CD4-positive, alpha-beta memory T cell (primary cell): ENCODE results near the gene CFAP54. TPM values are rescaled to one million over a fixed set of nuclear protein-coding genes. Genes with fewer than 3 reads are reported as not detected.

Source experiments
- CTCF ChIA-PET: fragments of 350-600 bp; sonication (Branson Sonifier 250); formaldehyde crosslinking; loops from one replicate; lab custom pipeline; 2021; ENCODE audit warnings: inconsistent platforms; ENCODE audit not compliant: partially characterized antibody; lab: Charles Lee
- POLR2A ChIA-PET: fragments of 350-600 bp; sonication (Branson Sonifier 250); formaldehyde crosslinking; loops from one replicate; lab custom pipeline; 2021; ENCODE audit not compliant: partially characterized antibody; lab: Charles Lee
- DNase-seq, 5 donors: peaks; one replicate each; pipeline versions ENCODE4 v3.0.0 to v3.0.0-alpha.2; 2020 to 2022; ENCODE audit warnings: mixed read lengths in 1 of 5
- H3K27ac ChIP-seq: one replicate; pipeline ENCODE4 v1.7.0; 2013; ENCODE audit warnings: low read depth, low read length
- H3K27me3 ChIP-seq: 2 replicates; pipeline ENCODE4 v1.7.0; 2013; ENCODE audit warnings: mild to moderate bottlenecking, low read length, moderate library complexity; ENCODE audit not compliant: insufficient read depth
- H3K36me3 ChIP-seq: 2 replicates; pipeline ENCODE4 v1.7.0; 2013; ENCODE audit warnings: mild to moderate bottlenecking, low read length, moderate library complexity; ENCODE audit not compliant: insufficient read depth
- H3K4me1 ChIP-seq: 2 replicates; pipeline ENCODE4 v1.7.0; 2013; ENCODE audit warnings: mild to moderate bottlenecking, low read length, moderate library complexity; ENCODE audit not compliant: insufficient read depth
- H3K4me3 ChIP-seq, 2 donors: one replicate each; pipeline ENCODE4 v1.7.0; 2013; ENCODE audit warnings: low read length in 2 of 2, mild to moderate bottlenecking in 1 of 2
- H3K9me3 ChIP-seq, 2 donors: one replicate each; pipeline ENCODE4 v1.7.0; 2013; ENCODE audit warnings: low read length in 2 of 2, control low read depth in 1 of 2; ENCODE audit not compliant: control insufficient read depth in 1 of 2
- H3K27ac Mint-ChIP-seq, 7 donors: one replicate each; pipeline ENCODE4 v1.8.0; 2020 to 2021; ENCODE audit warnings: mixed read lengths in 7 of 7, mild to moderate bottlenecking in 6 of 7, inconsistent platforms in 3 of 7, moderate library complexity in 3 of 7
- H3K27me3 Mint-ChIP-seq, 2 donors: one replicate each; pipeline ENCODE4 v1.8.0; 2020 to 2021; ENCODE audit warnings: mixed read lengths in 2 of 2
- H3K36me3 Mint-ChIP-seq, 2 donors: one replicate each; pipeline ENCODE4 v1.8.0; 2020 to 2021; ENCODE audit warnings: mixed read lengths in 2 of 2, inconsistent platforms in 1 of 2, mild to moderate bottlenecking in 1 of 2
- H3K4me1 Mint-ChIP-seq, 4 donors: one replicate each; pipeline ENCODE4 v1.8.0; 2020 to 2021; ENCODE audit warnings: mixed read lengths in 4 of 4, mild to moderate bottlenecking in 1 of 4
- H3K4me3 Mint-ChIP-seq, 8 donors: one replicate each; pipeline ENCODE4 v1.8.0; 2020 to 2021; ENCODE audit warnings: mixed read lengths in 8 of 8, mild to moderate bottlenecking in 7 of 8, moderate library complexity in 6 of 8, inconsistent platforms in 3 of 8
- H3K9me3 Mint-ChIP-seq, 8 donors: one replicate each; pipeline ENCODE4 v1.8.0; 2020 to 2021; ENCODE audit warnings: mixed read lengths in 8 of 8, mild to moderate bottlenecking in 5 of 8, inconsistent platforms in 3 of 8, moderate library complexity in 1 of 8
- intact Hi-C: fragments of 100-400 bp; cut with micrococcal nuclease; formaldehyde crosslinking; loops from one replicate; pipeline ENCODE4 v1.15.1; 2023
- polyA plus RNA-seq, 2 donors: library from polyadenylated mRNA; unstranded; fragments of 300-500 nt; fragmentation: Illumina TruSeq; gene quantifications; one replicate each; pipeline ENCODE4 v1.2.3, GENCODE V29; 2021
- total RNA-seq, 2 experiments: library from RNA; stranded (reverse); gene quantifications; one replicate each; pipeline ENCODE4 v1.2.3, GENCODE V29; 2021

Gene CFAP54, protein sequence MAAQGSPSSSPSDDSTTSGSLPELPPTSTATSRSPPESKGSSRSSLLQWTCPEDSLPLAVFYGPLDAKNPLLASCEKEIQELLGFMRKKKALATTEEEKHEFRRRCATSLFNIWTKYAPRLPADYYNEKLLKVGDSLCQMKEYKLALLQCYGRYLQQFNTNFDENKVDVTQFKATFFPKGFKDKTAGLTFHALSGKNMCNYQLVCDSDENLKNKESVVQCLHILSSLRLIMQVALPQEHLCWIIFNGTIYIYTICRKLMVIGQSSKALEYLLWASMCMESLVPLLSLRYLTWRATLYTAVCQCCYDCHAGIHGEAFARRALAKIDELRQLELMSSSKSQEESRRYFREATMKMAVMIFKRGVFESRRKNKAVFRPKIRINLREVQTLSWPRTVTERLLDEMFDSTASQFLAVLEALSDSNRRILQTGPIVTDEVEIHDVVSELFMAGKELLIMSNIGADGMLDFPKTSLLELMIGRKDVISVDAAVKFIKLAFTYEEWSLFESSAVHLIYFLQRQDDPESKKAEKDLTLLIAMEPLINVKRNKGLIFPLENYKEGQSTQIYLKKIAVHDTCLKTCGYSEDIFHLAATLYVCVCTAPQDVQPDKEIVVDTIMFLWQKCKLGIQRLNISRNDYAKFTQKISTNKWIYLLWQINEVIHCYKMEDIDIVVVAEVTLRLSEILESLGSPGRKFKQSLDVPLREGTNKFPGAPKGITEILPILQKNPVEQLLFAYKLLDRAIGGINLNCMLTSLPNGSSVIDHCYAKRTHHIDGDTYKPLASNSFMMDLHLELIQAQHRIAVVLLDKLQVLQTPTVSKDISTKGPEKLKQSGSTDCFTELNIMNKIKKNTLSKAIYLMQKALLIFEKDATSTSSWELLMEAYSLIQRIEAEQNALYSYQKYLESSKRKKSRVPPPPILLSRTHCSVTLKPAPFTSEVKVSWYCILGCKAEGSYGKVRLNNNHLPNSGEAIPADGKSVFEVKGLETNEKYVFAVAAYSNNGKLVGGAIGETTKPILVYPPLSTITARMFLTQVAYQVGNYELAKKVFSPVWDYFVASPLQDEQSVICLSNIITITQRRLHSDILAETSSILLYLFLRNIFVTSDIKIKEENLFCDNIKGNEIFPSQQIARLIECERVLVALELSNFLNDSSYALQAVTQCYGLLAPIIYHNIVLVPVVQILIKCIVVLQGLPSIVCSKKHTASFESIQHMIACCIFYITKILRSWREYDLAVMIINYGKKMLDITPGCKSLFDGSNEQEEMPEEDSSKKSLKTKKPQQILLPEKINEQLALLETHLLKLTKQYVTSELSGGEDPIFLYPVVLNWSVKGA (N-terminal part only)
- total RNA-seq (1 to 10 TPM in 1 of 2 experiments, under 1 TPM in 1; 0.73 to 1.1 TPM), polyA plus RNA-seq (under 1 TPM; 0.37 to 0.65 TPM)

DNA sequence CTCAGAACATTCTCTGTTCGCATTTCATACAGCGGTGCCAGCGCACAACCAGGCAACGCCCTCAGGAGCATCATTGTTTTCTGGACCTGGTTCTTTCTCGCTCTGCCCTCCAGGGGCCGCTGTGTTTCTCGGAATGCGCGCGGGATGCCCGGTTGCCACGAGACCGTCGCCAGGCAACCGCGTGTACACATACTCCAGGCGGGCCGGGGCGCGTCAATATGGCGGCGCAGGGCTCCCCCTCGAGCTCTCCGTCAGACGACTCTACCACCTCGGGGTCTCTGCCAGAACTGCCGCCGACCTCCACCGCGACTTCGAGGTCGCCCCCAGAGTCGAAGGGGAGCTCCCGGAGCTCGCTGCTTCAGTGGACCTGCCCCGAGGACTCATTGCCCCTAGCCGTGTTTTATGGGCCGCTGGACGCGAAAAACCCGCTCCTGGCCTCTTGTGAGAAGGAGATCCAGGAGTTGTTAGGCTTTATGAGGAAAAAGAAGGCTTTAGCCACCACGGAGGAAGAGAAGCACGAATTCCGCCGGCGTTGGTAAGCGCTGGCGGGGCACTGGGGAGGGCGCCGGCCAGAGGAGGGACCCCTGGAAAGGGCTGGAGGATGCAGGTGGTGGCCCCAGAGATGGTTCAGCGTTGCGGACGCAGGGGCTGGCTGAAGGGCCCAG is at the start of gene CFAP54:
CFAP54 (plus strand) TSS at position 186 of the 665 bp plus-strand sequence; CDS start at position 219, 33 bp downstream.
- peak; percentile 94 to 96 (median 95) for DNase-seq
- POLR2A ChIA-PET = interaction anchor here (0.5 to 6.2 kb wide), 10 partner anchors 13 to 417 kb away, joined by 3 to 38 read pairs (median 4); partner anchors contain the start of gene CDK17
- CTCF ChIA-PET = interaction anchor here (0.6 to 10.4 kb wide), 27 partner anchors 8 to 490 kb away, joined by 3 to 180 read pairs (median 4); partner anchors contain the start of gene CDK17
- H3K36me3 ChIP-seq = no peaks in the 10 kb centered on the region
- peaks cover 22% of the 10 kb centered on the region for H3K4me1 ChIP-seq
- H3K9me3 ChIP-seq = no peaks in the 10 kb centered on the region
- intact Hi-C loops = loop anchor here (1.0 to 5.0 kb wide), 8 partner anchors 12 to 455 kb away; partner anchors contain the start of gene LTA4H
- peak within 1 kb of the TSS; percentile 62 for H3K27ac ChIP-seq
- H3K4me3 Mint-ChIP-seq = peak within 1 kb of the TSS; percentile 84 to 93 (median 92)
- no peaks in the 10 kb centered on the region for H3K27me3 Mint-ChIP-seq
- peaks cover 0 to 3% (median 0%) of the 10 kb centered on the region in 8 donors for H3K9me3 Mint-ChIP-seq
- peak within 1 kb of the TSS; percentile 86 to 98 (median 97) for H3K27ac Mint-ChIP-seq
- peaks cover 19 to 31% (median 23%) of the 10 kb centered on the region in 4 donors for H3K4me1 Mint-ChIP-seq
- peak within 1 kb of the TSS; percentile 64 to 84 for H3K4me3 ChIP-seq
- H3K36me3 Mint-ChIP-seq = peaks cover 0 to 2% of the 10 kb centered on the region in 2 donors
- H3K27me3 ChIP-seq = no peaks in the 10 kb centered on the region

DNA sequence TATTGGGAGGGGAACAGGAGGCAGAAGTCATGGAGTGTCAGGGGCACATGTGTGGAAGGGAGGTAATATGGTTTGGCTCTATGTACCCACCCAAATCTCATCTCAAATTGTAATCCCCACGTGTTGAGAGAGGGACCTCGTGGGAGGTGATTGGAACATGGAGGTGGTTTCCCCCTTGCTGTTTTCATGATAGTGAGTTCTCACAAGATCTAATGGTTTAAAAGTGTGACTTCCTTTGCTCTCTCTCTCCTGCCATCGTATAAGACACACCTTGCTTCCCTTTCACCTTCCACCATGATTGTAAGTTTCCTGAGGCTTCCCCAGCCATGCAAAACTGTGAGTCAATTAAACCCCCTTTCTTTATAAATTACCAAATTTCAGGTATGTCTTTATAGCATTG is 47.6 kb upstream of the CFAP54 start:
- peak overlapping the region in 2 of 8 donors; percentile 13 to 46 for H3K4me3 Mint-ChIP-seq
- peaks cover 29% of the 10 kb centered on the region for H3K4me1 ChIP-seq
- H3K27me3 Mint-ChIP-seq = no peaks in the 10 kb centered on the region
- peaks cover 25 to 50% (median 41%) of the 10 kb centered on the region in 4 donors for H3K4me1 Mint-ChIP-seq
- H3K27ac Mint-ChIP-seq = peak overlapping the region; percentile 48 to 91 (median 74)
- H3K36me3 ChIP-seq = no peaks in the 10 kb centered on the region
- no peaks in the 10 kb centered on the region for H3K27me3 ChIP-seq
- intact Hi-C loops = no loop called here
- H3K4me3 ChIP-seq = no peak overlapping the region
- no peak overlapping the region for H3K27ac ChIP-seq
- no peaks in the 10 kb centered on the region for H3K36me3 Mint-ChIP-seq
- ChIA-PET POLR2A (no interaction called here), CTCF (interaction anchor here (1.0 kb wide), 1 partner anchor 13 kb away, joined by 5 read pairs; no protein-coding TSS in a partner anchor)
- H3K9me3 ChIP-seq = no peaks in the 10 kb centered on the region
- H3K9me3 Mint-ChIP-seq = no peaks in the 10 kb centered on the region
- DNase-seq = peak; percentile 27 to 45 (median 33)

DNA sequence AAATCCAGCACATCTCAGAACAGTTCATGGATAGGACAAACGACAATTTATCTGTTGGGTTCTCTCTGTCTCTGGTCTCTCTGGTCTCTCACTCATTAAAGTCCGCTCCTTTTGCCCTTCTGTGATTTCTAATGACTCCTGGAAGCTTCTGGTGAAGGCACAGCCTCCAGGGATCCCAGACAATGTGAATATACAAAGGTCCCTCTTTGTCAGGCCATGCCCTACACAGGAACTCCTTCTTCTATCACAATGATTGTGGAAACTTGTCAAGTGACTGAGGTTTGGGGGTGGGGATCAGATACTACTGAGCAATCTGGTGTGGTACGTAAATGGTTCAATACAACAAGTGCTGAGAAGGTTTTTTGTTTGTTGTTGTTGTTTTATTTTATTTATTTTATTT is 46.5 kb upstream of the CFAP54 start:
- no peaks in the 10 kb centered on the region for H3K27me3 Mint-ChIP-seq
- CTCF ChIA-PET = interaction anchor here (1.0 kb wide), 1 partner anchor 12 kb away, joined by 5 read pairs; no protein-coding TSS in a partner anchor
- intact Hi-C loops = no loop called here

DNA sequence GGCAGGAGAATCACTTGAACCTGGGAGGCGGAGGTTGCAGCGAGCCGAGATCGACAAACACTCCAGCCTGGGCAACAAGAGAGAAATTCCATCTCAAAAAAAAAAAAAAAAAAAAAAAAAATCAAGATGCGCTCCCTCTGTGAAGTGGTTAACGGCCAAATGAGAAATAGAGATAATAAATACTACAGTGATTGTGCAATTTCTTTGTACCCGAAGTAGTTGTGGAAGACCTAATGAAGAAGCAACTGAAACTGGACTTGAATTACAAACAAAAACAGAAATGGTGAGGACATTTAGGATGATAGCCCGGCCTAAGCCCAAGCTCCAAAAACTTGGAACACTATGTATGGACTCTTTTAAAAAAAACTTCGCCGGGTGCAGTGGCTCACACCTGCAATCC is 45.0 kb upstream of the CFAP54 start:
- ChIA-PET POLR2A (interaction anchor here (2.2 to 3.2 kb wide), 3 partner anchors 8 to 52 kb away, joined by 6 to 14 read pairs (median 13); no protein-coding TSS in a partner anchor), CTCF (interaction anchor here (3.6 to 3.8 kb wide), 2 partner anchors 10 to 44 kb away, joined by 17 to 34 read pairs; partner anchors contain the start of gene CDK17)
- Histone ChIP-seq H3K27ac (no peak overlapping the region), H3K4me1 (peaks cover 36% of the 10 kb centered on the region), H3K9me3 (no peaks in the 10 kb centered on the region), H3K27me3 (no peaks in the 10 kb centered on the region), H3K4me3 (no peak overlapping the region), H3K36me3 (no peaks in the 10 kb centered on the region)
- Mint-ChIP-seq H3K36me3 (no peaks in the 10 kb centered on the region), H3K4me3 (no peak overlapping the region), H3K27ac (peak overlapping the region; percentile 84 to 99 (median 96)), H3K27me3 (no peaks in the 10 kb centered on the region), H3K9me3 (no peaks in the 10 kb centered on the region), H3K4me1 (peaks cover 27 to 52% (median 39%) of the 10 kb centered on the region in 4 donors)
- intact Hi-C loops = loop anchor here (2.0 kb wide), 1 partner anchor 410 kb away; the partner anchor contains the start of gene LTA4H
- DNase-seq = no peak

More for the DNA sequence above, 46.5 kb upstream of the CFAP54 start:
- Mint-ChIP-seq H3K27ac (peak overlapping the region in 5 of 7 donors; percentile 46 to 90 (median 62)), H3K4me3 (no peak overlapping the region), H3K9me3 (no peaks in the 10 kb centered on the region), H3K4me1 (peaks cover 24 to 52% (median 39%) of the 10 kb centered on the region in 4 donors), H3K36me3 (no peaks in the 10 kb centered on the region)
- POLR2A ChIA-PET = no interaction called here
- no peak overlapping the region for H3K27ac ChIP-seq
- peaks cover 36% of the 10 kb centered on the region for H3K4me1 ChIP-seq
- no peak for DNase-seq
- H3K27me3 ChIP-seq = no peaks in the 10 kb centered on the region
- no peaks in the 10 kb centered on the region for H3K36me3 ChIP-seq
- H3K4me3 ChIP-seq = no peak overlapping the region
- H3K9me3 ChIP-seq = no peaks in the 10 kb centered on the region

DNA sequence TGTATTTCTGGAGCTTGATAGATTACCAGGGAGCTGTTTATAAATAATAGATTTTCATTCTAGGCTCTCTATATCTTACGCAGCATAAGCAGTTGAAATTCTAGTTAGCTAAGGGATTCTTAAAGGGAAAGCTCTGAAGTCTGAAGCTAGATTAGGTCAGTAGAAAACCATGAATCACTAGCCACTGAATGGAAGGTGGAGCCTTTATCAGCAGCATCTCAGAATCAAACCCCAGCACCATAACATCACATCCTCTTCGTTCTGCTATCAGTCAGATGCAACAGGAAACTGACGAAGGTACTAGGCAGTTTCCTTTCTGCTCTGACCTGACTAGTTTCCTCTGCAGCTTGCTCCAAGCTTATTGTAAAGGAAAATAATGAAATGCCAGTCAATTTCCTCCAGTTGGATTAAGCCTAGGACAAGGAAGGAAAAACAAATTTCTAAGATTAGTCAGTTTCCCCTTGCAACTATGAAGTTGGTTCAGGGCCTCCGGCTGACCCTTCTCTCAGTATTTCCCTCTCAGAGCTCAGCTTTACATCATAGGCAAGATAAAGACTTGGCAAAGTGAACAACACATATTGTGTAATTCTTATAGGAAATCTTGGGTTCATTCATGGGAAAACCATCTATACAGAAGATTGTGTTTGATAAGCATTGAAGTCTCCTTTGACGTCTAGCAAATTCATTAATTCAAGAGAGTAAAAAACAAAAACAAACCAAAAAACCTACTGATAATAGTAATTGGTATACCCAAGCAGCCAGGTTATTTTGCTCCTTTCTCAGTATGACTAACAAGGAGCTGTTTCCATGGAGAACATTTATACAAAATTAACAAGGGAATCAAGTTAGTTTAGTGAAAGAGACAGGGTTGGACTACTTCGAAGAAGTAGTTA is 43.4 kb upstream of the CFAP54 start:
- Histone ChIP-seq H3K36me3 (no peaks in the 10 kb centered on the region), H3K4me1 (peaks cover 36% of the 10 kb centered on the region), H3K4me3 (no peak overlapping the region), H3K9me3 (no peaks in the 10 kb centered on the region), H3K27ac (peak overlapping the region; percentile 92), H3K27me3 (no peaks in the 10 kb centered on the region)
- intact Hi-C loops = loop anchor here (1.0 to 5.0 kb wide), 6 partner anchors 12 to 411 kb away; partner anchors contain the start of genes CFAP54 and LTA4H
- H3K4me1 Mint-ChIP-seq = peaks cover 27 to 52% (median 36%) of the 10 kb centered on the region in 4 donors
- no peaks in the 10 kb centered on the region for H3K36me3 Mint-ChIP-seq
- peak overlapping the region in 7 of 8 donors; percentile 31 to 72 (median 67) for H3K4me3 Mint-ChIP-seq
- H3K27me3 Mint-ChIP-seq = no peaks in the 10 kb centered on the region
- ChIA-PET CTCF (interaction anchor here (1.1 to 3.8 kb wide), 10 partner anchors 11 to 205 kb away, joined by 3 to 34 read pairs (median 5); partner anchors contain the start of genes CDK17 and CFAP54), POLR2A (interaction anchor here (0.6 to 4.4 kb wide), 17 partner anchors 8 to 71 kb away, joined by 3 to 42 read pairs (median 4); partner anchors contain the start of gene CDK17)
- H3K9me3 Mint-ChIP-seq = no peaks in the 10 kb centered on the region
- peak; percentile 82 to 91 (median 86) for DNase-seq
- peak overlapping the region; percentile 93 to 99 (median 98) for H3K27ac Mint-ChIP-seq
